Measurements from ENCODE around the gene POLR2E.
A peak's percentile ranks its signal among the peaks of the same experiment; 100 is the strongest.

The POLR2E gene

GRCh38 chr19:1039646-1040475, 55.3 kb downstream of the POLR2E start, which contains the start of gene ABCA7:
Gene ABCA7, plus strand, starts transcription at chr19:1040107. Its CDS starts 1,255 bp downstream, at chr19:1041362.
- no peak for TF ChIP-seq ZFX (IDR thresholded peaks at IDR 0.05; ENCODE audit: borderline replicate concordance)
- 0 out of 2 replicates have a peak, but pooled peaks have one; percentile 5 for TF ChIP-seq CTCF (IDR thresholded peaks at IDR 0.05)
- peak within 1 kb of the TSS; percentile 80 for H3K27ac ChIP-seq

GRCh38 chr19:1038978-1039645, 56.1 kb downstream of the POLR2E start:
- peak overlapping the region; percentile 80 for H3K27ac ChIP-seq
- no peak for TF ChIP-seq ZFX (IDR thresholded peaks at IDR 0.05; ENCODE audit: borderline replicate concordance)
- TF ChIP-seq CTCF (IDR thresholded peaks at IDR 0.05), result no peak

- H3K27ac ChIP-seq, result no peak overlapping the region
These were observed 57.5 kb downstream of the POLR2E start for GRCh38 chr19:1037621-1038064.

More at GRCh38 chr19:1037621-1038064, 57.5 kb downstream of the POLR2E start:
- TF ChIP-seq CTCF (IDR thresholded peaks at IDR 0.05), result no peak
- TF ChIP-seq ZFX (IDR thresholded peaks at IDR 0.05; ENCODE audit: borderline replicate concordance), result no peak

Data from 22Rv1 (cell line).